Parathyroid adenoma (tissue), 2 donors: ENCODE results near the gene AWAT1.
"Not testable (repeated sequence)": the region's sequence is repeated elsewhere in the genome, so short reads cannot be mapped to it uniquely, and the experiment has no call there.

Experiments
- H2AFZ ChIP-seq: fragments of 300-600 bp; sonication (generic); one replicate; pipeline ENCODE4 v1.7.0; 2017; ENCODE audit warnings: antibody characterized with exemption, mild to moderate bottlenecking
- H3K27ac ChIP-seq: fragments of 300-600 bp; sonication (generic); one replicate; pipeline ENCODE4 v1.7.0; 2017
- H3K27me3 ChIP-seq: fragments of 300-600 bp; sonication (generic); one replicate; pipeline ENCODE4 v1.7.0; 2017; ENCODE audit warnings: low read length; ENCODE audit not compliant: control insufficient read depth, insufficient read depth
- H3K36me3 ChIP-seq: fragments of 300-600 bp; sonication (generic); one replicate; pipeline ENCODE4 v1.7.0; 2017; ENCODE audit warnings: low read length; ENCODE audit not compliant: control insufficient read depth, insufficient read depth
- H3K4me1 ChIP-seq: fragments of 300-600 bp; sonication (generic); one replicate; pipeline ENCODE4 v1.7.0; 2017; ENCODE audit warnings: control low read depth
- H3K4me2 ChIP-seq: fragments of 300-600 bp; sonication (generic); one replicate; pipeline ENCODE4 v1.7.0; 2017; ENCODE audit warnings: low read length
- H3K4me3 ChIP-seq: fragments of 300-600 bp; sonication (generic); one replicate; pipeline ENCODE4 v1.7.0; 2017; ENCODE audit warnings: low read depth, low read length
- H3K79me2 ChIP-seq: fragments of 300-600 bp; sonication (generic); one replicate; pipeline ENCODE4 v1.7.0; 2017; ENCODE audit warnings: control low read depth
- H3K9ac ChIP-seq: fragments of 300-600 bp; sonication (generic); one replicate; pipeline ENCODE4 v1.7.0; 2017; ENCODE audit warnings: mild to moderate bottlenecking
- H3K9me3 ChIP-seq: fragments of 300-600 bp; sonication (generic); one replicate; pipeline ENCODE4 v1.7.0; 2017; ENCODE audit warnings: low read length; ENCODE audit not compliant: control insufficient read depth
- CTCF ChIP-seq: fragments of 300-600 bp; sonication (generic); IDR thresholded peaks from one replicate; pipeline ENCODE4 v1.7.0; 2017; ENCODE audit warnings: antibody characterized with exemption, mild to moderate bottlenecking
- donor health status: primary hyperparathyroidism.

The AWAT1 gene

GRCh38 chrX:70241501-70241900 is 7.0 kb downstream of the AWAT1 start:
- Histone ChIP-seq H3K27ac (no peak overlapping the region), H3K4me3 (no peak overlapping the region), H3K36me3 (no peaks in the 10 kb centered on the region), H2AFZ (no peak overlapping the region), H3K4me2 (no peak overlapping the region), H3K9me3 (no peaks in the 10 kb centered on the region), H3K4me1 (no peaks in the 10 kb centered on the region), H3K9ac (no peak overlapping the region), H3K79me2 (no peaks in the 10 kb centered on the region), H3K27me3 (no peaks in the 10 kb centered on the region)
- TF ChIP-seq CTCF: no peak

GRCh38 chrX:70243601-70244000 is 9.1 kb downstream of the AWAT1 start:
- H3K27ac ChIP-seq, H3K4me1 ChIP-seq, H3K9ac ChIP-seq, H3K36me3 ChIP-seq, H2AFZ ChIP-seq, H3K79me2 ChIP-seq, H3K9me3 ChIP-seq, H3K4me2 ChIP-seq, H3K4me3 ChIP-seq, H3K27me3 ChIP-seq: not testable (repeated sequence)

GRCh38 chrX:70244881-70245280 is 10.4 kb downstream of the AWAT1 start:
- Histone ChIP-seq H3K9me3 (no peaks in the 10 kb centered on the region), H3K9ac (no peak overlapping the region), H3K27ac (no peak overlapping the region), H3K4me1 (no peaks in the 10 kb centered on the region), H3K79me2 (no peaks in the 10 kb centered on the region), H3K36me3 (no peaks in the 10 kb centered on the region), H3K4me3 (no peak overlapping the region), H3K4me2 (no peak overlapping the region), H2AFZ (no peak overlapping the region), H3K27me3 (no peaks in the 10 kb centered on the region)
- TF ChIP-seq CTCF: no peak

DNA sequence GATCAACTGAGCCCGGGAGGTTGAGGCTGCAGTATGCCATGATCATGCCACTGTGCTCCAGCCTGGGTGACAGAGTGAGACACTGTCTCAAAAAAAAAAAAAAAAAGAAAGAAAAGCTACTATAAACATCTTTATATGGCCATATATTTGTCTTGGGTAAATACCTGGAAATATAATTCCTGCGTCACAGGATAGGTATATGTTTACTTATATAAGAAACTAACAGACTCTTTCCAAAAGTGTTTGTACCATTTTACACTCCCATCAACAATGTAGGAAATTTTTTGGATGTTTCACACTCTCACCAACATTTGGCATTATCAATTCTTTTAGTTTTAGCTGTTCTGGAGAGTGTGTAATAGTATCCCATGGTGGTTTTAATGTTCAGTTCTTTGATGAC is 12.8 kb downstream of the AWAT1 start:
- Histone ChIP-seq H2AFZ (no peak overlapping the region), H3K4me2 (no peak overlapping the region), H3K36me3 (no peaks in the 10 kb centered on the region), H3K4me3 (no peak overlapping the region), H3K9me3 (no peaks in the 10 kb centered on the region), H3K79me2 (no peaks in the 10 kb centered on the region), H3K27me3 (no peaks in the 10 kb centered on the region), H3K9ac (no peak overlapping the region), H3K27ac (no peak overlapping the region), H3K4me1 (no peaks in the 10 kb centered on the region)
- no peak for TF ChIP-seq CTCF

DNA sequence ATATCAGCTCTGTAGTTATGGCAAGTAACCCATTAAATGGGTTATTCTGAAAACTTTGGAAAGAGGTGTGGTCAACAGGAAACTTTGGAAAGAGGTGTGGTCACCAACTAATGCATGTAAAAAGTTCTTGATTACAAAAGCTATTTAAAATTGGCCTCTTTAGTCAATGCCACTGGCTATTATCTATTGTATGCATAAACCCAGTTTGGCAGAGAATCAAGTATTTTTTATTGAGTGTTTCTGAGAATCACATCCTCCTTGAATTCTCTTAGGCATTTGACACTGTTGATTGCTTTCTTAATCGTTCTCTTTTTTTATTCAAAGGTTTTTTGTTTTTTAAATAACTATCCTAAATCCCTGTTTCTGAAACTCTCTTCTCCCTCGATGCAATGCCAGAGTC is 18.0 kb downstream of the AWAT1 start:
- Histone ChIP-seq H3K4me3 (no peak overlapping the region), H3K36me3 (no peaks in the 10 kb centered on the region), H3K4me2 (no peak overlapping the region), H2AFZ (no peak overlapping the region), H3K27ac (no peak overlapping the region), H3K9me3 (no peaks in the 10 kb centered on the region), H3K27me3 (no peaks in the 10 kb centered on the region), H3K79me2 (no peaks in the 10 kb centered on the region), H3K9ac (no peak overlapping the region), H3K4me1 (no peaks in the 10 kb centered on the region)
- TF ChIP-seq CTCF: no peak
